ENCODE data around the gene IST1. TPM values are rescaled to one million over a fixed set of nuclear protein-coding genes. Genes with fewer than 3 reads are reported as not detected.
"Not testable (repeated sequence)": the region's sequence is repeated elsewhere in the genome, so short reads cannot be mapped to it uniquely, and the experiment has no call there.

The IST1 gene
- total RNA-seq, 2 donors from 2014 or later, result 154 to 181 TPM

- H3K9me3 ChIP-seq, result no peaks in the 10 kb centered on the region
- H3K36me3 ChIP-seq, result peaks cover 11% of the 10 kb centered on the region
- peaks cover 4 to 11% of the 10 kb centered on the region in 2 donors for H3K4me1 ChIP-seq (ENCODE audit: control insufficient read depth in 1 of 2, low read depth in 2 of 2)
- DNase-seq (ENCODE audit: low spot score) (no peak), ATAC-seq (ENCODE audit: insufficient number of reproducible peaks, low FRiP score, low read depth) (no peak)
- H3K4me3 ChIP-seq, result no peak overlapping the region
- H3K27me3 ChIP-seq (replicated peaks; ENCODE audit: insufficient read depth), result no peaks in the 10 kb centered on the region
- TF ChIP-seq, protein P1, sequence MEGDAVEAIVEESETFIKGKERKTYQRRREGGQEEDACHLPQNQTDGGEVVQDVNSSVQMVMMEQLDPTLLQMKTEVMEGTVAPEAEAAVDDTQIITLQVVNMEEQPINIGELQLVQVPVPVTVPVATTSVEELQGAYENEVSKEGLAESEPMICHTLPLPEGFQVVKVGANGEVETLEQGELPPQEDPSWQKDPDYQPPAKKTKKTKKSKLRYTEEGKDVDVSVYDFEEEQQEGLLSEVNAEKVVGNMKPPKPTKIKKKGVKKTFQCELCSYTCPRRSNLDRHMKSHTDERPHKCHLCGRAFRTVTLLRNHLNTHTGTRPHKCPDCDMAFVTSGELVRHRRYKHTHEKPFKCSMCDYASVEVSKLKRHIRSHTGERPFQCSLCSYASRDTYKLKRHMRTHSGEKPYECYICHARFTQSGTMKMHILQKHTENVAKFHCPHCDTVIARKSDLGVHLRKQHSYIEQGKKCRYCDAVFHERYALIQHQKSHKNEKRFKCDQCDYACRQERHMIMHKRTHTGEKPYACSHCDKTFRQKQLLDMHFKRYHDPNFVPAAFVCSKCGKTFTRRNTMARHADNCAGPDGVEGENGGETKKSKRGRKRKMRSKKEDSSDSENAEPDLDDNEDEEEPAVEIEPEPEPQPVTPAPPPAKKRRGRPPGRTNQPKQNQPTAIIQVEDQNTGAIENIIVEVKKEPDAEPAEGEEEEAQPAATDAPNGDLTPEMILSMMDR (IDR thresholded peaks at IDR 0.05), result no peak
- no peak overlapping the region for H3K27ac ChIP-seq
Measured at GRCh38 chr16:71855937-71856662, 39.2 kb upstream of the IST1 start.

GRCh38 chr16:71859762-71860521, 35.4 kb upstream of the IST1 start:
- H3K27me3 ChIP-seq (replicated peaks; ENCODE audit: insufficient read depth), result no peaks in the 10 kb centered on the region
- H3K27ac ChIP-seq, result peak overlapping the region in 1 of 2 donors; percentile 59
- no peak for ATAC-seq (ENCODE audit: insufficient number of reproducible peaks, low FRiP score, low read depth)
- peaks cover 4 to 11% of the 10 kb centered on the region in 2 donors for H3K4me1 ChIP-seq (ENCODE audit: control insufficient read depth in 1 of 2, low read depth in 2 of 2)
- no peaks in the 10 kb centered on the region for H3K9me3 ChIP-seq
- no peak overlapping the region for H3K4me3 ChIP-seq
- peaks cover 32% of the 10 kb centered on the region for H3K36me3 ChIP-seq
- no peak for DNase-seq (ENCODE audit: low spot score)
- TF ChIP-seq, protein P1 (IDR thresholded peaks at IDR 0.05), result no peak

- Histone ChIP-seq H3K4me1 (ENCODE audit: control insufficient read depth in 1 of 2, low read depth in 2 of 2) (peaks cover 2 to 4% of the 10 kb centered on the region in 2 donors), H3K36me3 (peaks cover 45% of the 10 kb centered on the region), H3K27me3 (replicated peaks; ENCODE audit: insufficient read depth) (no peaks in the 10 kb centered on the region), H3K4me3 (no peak overlapping the region), H3K27ac (no peak overlapping the region), H3K9me3 (no peaks in the 10 kb centered on the region)
- no peak for ATAC-seq (ENCODE audit: insufficient number of reproducible peaks, low FRiP score, low read depth)
- TF ChIP-seq, protein P1 (IDR thresholded peaks at IDR 0.05), result no peak
- no peak for DNase-seq (ENCODE audit: low spot score)
Measured at GRCh38 chr16:71863995-71864394, 31.3 kb upstream of the IST1 start.

DNA sequence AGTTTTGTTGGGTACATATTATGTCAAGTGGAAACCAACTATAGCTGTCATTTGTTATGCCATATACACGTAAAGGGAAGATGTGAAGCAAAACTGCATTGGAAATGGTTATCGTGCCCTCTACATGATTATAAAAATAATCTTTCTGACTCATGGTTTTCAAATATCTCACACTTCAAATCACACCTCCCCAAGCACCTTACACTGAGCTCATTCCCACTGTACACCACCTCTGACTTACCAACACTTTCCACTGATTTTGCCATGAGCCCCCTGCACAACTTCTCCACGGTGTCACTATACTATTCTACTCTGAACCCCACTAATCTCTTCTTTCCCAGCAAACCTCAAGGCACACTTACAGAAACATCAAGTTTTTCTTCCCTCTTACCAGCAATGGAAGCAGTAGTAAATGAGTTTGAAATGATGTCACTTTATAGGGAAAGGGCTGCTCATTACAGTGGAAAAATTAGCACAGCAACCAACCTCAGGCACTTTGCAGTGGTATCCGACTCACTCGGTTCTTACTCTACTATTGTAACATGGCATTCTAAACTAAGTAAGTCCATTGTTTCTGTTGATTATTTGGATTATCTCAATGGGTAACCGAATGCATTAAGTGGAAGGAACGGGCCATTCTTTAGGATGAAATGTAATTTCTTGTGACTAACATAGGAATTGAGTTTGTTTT, 30.0 kb upstream of the IST1 start:
- Histone ChIP-seq H3K4me1 (ENCODE audit: control insufficient read depth in 1 of 2, low read depth in 2 of 2) (no peaks in the 10 kb centered on the region), H3K36me3 (peaks cover 42% of the 10 kb centered on the region), H3K27ac (no peak overlapping the region), H3K4me3 (no peak overlapping the region), H3K9me3 (no peaks in the 10 kb centered on the region), H3K27me3 (replicated peaks; ENCODE audit: insufficient read depth) (no peaks in the 10 kb centered on the region)
- ATAC-seq (ENCODE audit: insufficient number of reproducible peaks, low FRiP score, low read depth) (no peak), DNase-seq (ENCODE audit: low spot score) (no peak)
- TF ChIP-seq, protein P1 (IDR thresholded peaks at IDR 0.05), result no peak

GRCh38 chr16:71867175-71867574, 28.2 kb upstream of the IST1 start:
- not testable (repeated sequence) for H3K27me3 ChIP-seq (replicated peaks; ENCODE audit: insufficient read depth); H3K4me3 ChIP-seq; ATAC-seq (ENCODE audit: insufficient number of reproducible peaks, low FRiP score, low read depth); H3K9me3 ChIP-seq; DNase-seq (ENCODE audit: low spot score); H3K4me1 ChIP-seq (ENCODE audit: control insufficient read depth in 1 of 2, low read depth in 2 of 2); H3K27ac ChIP-seq
- H3K36me3 ChIP-seq, result peaks cover 34% of the 10 kb centered on the region

Measured in thoracic aorta (tissue), 2 donors.